OCI-LY7 (cell line): ENCODE measurements around the gene SLC37A2.
"Not testable (repeated sequence)": the region's sequence is repeated elsewhere in the genome, so short reads cannot be mapped to it uniquely, and the experiment has no call there.

Experiments
- CTCF ChIP-seq: fragments of 200-600 bp; sonication (generic); conservative IDR thresholded peaks from 2 replicates; pipeline ENCODE4 v1.5.1; 2014; ENCODE audit warnings: mild to moderate bottlenecking, antibody characterized with exemption, low read length, moderate library complexity, mixed read lengths
- EZH2phosphoT487 ChIP-seq: fragments of 200-600 bp; sonication (generic); IDR thresholded peaks from 2 replicates; pipeline ENCODE4 v1.6.1; 2018; ENCODE audit warnings: low read depth, borderline replicate concordance, mild to moderate bottlenecking, mixed run types, antibody characterized with exemption, low read length, moderate library complexity, mixed read lengths

GRCh38 chr11:125089481-125089880 is 26.4 kb downstream of the SLC37A2 start:
- TF ChIP-seq CTCF, EZH2phosphoT487: not testable (repeated sequence)
